DND-41 (cell line): ENCODE measurements around the gene CLN6.

Experiments
- EZH2 ChIP-seq: IDR thresholded peaks from 3 replicates; pipeline ENCODE4 v1.6.1; 2012; ENCODE audit warnings: borderline replicate concordance, low read depth, mild to moderate bottlenecking, moderate library complexity, low read length, inconsistent platforms; ENCODE audit not compliant: severe bottlenecking
- TF ChIP-seq, protein P1 (sequence below): IDR thresholded peaks from 2 replicates; pipeline ENCODE4 v1.5.1; 2012; ENCODE audit warnings: borderline replicate concordance, low read length, moderate library complexity, mild to moderate bottlenecking; ENCODE audit not compliant: poor library complexity, severe bottlenecking; ENCODE audit errors: extremely low read depth

DNA sequence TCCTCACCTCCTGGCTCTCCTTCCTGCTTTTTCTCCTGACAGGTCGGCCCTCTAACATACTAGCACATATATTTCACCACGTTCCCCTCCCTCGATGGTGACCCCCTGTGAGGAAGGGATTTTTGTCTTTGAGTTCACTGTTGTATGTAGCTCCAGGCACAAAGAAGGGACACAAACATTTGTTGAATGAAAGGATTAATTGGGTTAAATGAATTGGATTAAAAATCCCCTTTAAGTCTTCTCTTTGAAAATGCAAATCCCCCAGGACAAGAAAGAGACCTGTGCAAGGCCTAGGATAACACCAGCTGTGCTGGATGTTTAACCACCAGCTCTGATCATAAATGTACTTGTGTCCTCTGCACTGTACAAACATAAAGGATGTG, 27.7 kb downstream of the CLN6 start:
- TF ChIP-seq EZH2 = no peak
- TF ChIP-seq, protein P1, sequence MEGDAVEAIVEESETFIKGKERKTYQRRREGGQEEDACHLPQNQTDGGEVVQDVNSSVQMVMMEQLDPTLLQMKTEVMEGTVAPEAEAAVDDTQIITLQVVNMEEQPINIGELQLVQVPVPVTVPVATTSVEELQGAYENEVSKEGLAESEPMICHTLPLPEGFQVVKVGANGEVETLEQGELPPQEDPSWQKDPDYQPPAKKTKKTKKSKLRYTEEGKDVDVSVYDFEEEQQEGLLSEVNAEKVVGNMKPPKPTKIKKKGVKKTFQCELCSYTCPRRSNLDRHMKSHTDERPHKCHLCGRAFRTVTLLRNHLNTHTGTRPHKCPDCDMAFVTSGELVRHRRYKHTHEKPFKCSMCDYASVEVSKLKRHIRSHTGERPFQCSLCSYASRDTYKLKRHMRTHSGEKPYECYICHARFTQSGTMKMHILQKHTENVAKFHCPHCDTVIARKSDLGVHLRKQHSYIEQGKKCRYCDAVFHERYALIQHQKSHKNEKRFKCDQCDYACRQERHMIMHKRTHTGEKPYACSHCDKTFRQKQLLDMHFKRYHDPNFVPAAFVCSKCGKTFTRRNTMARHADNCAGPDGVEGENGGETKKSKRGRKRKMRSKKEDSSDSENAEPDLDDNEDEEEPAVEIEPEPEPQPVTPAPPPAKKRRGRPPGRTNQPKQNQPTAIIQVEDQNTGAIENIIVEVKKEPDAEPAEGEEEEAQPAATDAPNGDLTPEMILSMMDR = no peak
